Panc1 (cell line): Measurements from ENCODE around the gene IL10. TPM values are rescaled to one million over a fixed set of nuclear protein-coding genes. Genes with fewer than 3 reads are reported as not detected.
"Not testable (repeated sequence)": the region's sequence is repeated elsewhere in the genome, so short reads cannot be mapped to it uniquely, and the experiment has no call there.

ENCODE experiments used
- ATAC-seq: fragments of 200-7000 bp; cut with Tn5 transposase; 2 replicates; pipeline ENCODE4 v1.9.1; 2020; ENCODE audit warnings: mild to moderate bottlenecking, moderate library complexity
- BruUV-seq: library from RNA; stranded (reverse); fragments of 400-500 nt; replicated peaks from 2 replicates; lab custom pipeline; 2021; lab: Mats Ljungman, UMichigan
- CTCF ChIA-PET: fragments of 300-600 bp; sonication (Branson Sonifier 250); formaldehyde crosslinking; loops from one replicate; lab custom pipeline; 2022; ENCODE audit warnings: antibody characterized with exemption; lab: Charles Lee
- POLR2A ChIA-PET: fragments of 300-600 bp; sonication (Branson Sonifier 250); formaldehyde crosslinking; loops from one replicate; lab custom pipeline; 2022; ENCODE audit warnings: antibody characterized with exemption; lab: Charles Lee
- DNase-seq: peaks from one replicate; pipeline ENCODE4 v3.0.0-alpha.2; 2010; ENCODE audit warnings: low read depth, low spot score
- H3K27ac ChIP-seq: 2 replicates; pipeline ENCODE4 v1.5.1; 2011; ENCODE audit warnings: mild to moderate bottlenecking, low read length, inconsistent platforms
- H3K27me3 ChIP-seq: fragments of 200-500 bp; sonication (Bioruptor generic); 2 replicates; pipeline ENCODE4 v1.6.0; 2014; ENCODE audit warnings: low read length, inconsistent platforms; ENCODE audit not compliant: control insufficient read depth, insufficient read depth
- H3K36me3 ChIP-seq: fragments of 200-500 bp; sonication (Bioruptor generic); 2 replicates; pipeline ENCODE4 v1.5.1; 2014; ENCODE audit warnings: inconsistent platforms, mild to moderate bottlenecking, low read length, moderate library complexity; ENCODE audit not compliant: control insufficient read depth, insufficient read depth
- H3K4me1 ChIP-seq: 2 replicates; pipeline ENCODE4 v1.5.1; 2011; ENCODE audit warnings: inconsistent platforms, mild to moderate bottlenecking, low read length, moderate library complexity; ENCODE audit not compliant: control insufficient read depth, insufficient read depth
- H3K4me3 ChIP-seq, 2 experiments: 2 replicates each; pipeline ENCODE4 v1.5.1; 2011 to 2012; ENCODE audit warnings: low read depth in 2 of 2, low read length in 2 of 2, mild to moderate bottlenecking in 2 of 2, inconsistent platforms in 1 of 2, moderate library complexity in 1 of 2
- H3K9me3 ChIP-seq: fragments of 200-500 bp; sonication (Bioruptor generic); 2 replicates; pipeline ENCODE4 v1.5.1; 2014; ENCODE audit warnings: low read depth, mild to moderate bottlenecking, inconsistent platforms, low read length, moderate library complexity; ENCODE audit not compliant: control insufficient read depth, insufficient read depth
- POLR2AphosphoS5 ChIP-seq: IDR thresholded peaks from 2 replicates; pipeline ENCODE4 v1.6.1; 2012; ENCODE audit warnings: mild to moderate bottlenecking, low read depth, low read length, moderate library complexity
- SIN3A ChIP-seq: IDR thresholded peaks from 2 replicates; pipeline ENCODE4 v1.6.1; 2012; ENCODE audit warnings: low read depth, mild to moderate bottlenecking, low read length, moderate library complexity, borderline replicate concordance; ENCODE audit not compliant: insufficient read depth
- TCF7L2 ChIP-seq: IDR thresholded peaks from 2 replicates; pipeline ENCODE4 v1.6.1; 2011; ENCODE audit warnings: mild to moderate bottlenecking, low read depth, low read length, inconsistent platforms
- in situ Hi-C: cut with HindIII; loops from 2 replicates; pipeline ENCODE4 v1.10.0; 2016; ENCODE audit warnings: low sequenced_read_pairs, low pct_unique_long_range_greater_than_20kb
- intact Hi-C: fragments of 100-400 bp; cut with micrococcal nuclease; formaldehyde crosslinking; loops from one replicate; pipeline ENCODE4 v1.10.0; 2022; ENCODE audit not compliant: unreplicated experiment
- total RNA-seq: library from RNA; stranded (reverse); gene quantifications from one replicate; pipeline ENCODE4 v1.2.1, GENCODE V29; 2021; ENCODE audit not compliant: unreplicated experiment
- TF ChIP-seq, protein P1 (sequence below): fragments of 450-650 bp; IDR thresholded peaks from 2 replicates; pipeline ENCODE4 v1.5.1; 2017; ENCODE audit warnings: mild to moderate bottlenecking
- TF ChIP-seq, protein P2 (sequence below), 2 experiments: IDR thresholded peaks; 2 replicates each; pipeline ENCODE4 v1.6.1; 2011 to 2012; ENCODE audit warnings: low read depth in 2 of 2, control low read depth in 1 of 2, low read length in 1 of 2, mild to moderate bottlenecking in 1 of 2, moderate library complexity in 1 of 2; ENCODE audit not compliant: insufficient read depth in 1 of 2

IL10 gene
- total RNA-seq, 1 experiment from 2014 or later, result not detected

DNA sequence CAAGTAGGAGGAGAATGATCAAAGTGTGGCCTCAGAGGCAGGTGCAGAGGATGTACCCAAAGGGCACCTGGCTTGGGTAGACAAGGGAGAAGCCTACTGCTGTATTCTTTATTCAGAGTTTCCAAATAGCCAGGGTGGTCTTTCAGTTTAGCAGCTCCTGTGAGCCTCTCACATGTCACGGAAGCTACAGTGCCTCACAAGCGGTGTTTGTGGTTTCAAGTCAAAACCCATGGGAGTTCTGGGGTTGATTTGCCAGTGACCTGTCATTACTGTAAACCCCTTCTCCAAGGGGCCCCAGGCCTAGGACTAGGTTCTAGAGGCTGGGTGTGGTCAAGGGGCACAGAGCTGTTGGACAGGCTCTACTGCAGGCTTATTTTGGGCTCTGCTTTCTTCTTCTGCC is 10.2 kb upstream of the IL10 start:
- ChIA-PET POLR2A (no interaction called here), CTCF (no interaction called here)
- H3K9me3 ChIP-seq, result no peaks in the 10 kb centered on the region
- no peaks in the 10 kb centered on the region for H3K4me1 ChIP-seq
- peaks cover 5% of the 10 kb centered on the region for H3K27me3 ChIP-seq
- intact Hi-C loops, result no loop called here
- in situ Hi-C loops, result no loop called here
- no peaks in the 10 kb centered on the region for H3K36me3 ChIP-seq
- H3K27ac ChIP-seq, result no peak overlapping the region
- TF ChIP-seq, protein P1, sequence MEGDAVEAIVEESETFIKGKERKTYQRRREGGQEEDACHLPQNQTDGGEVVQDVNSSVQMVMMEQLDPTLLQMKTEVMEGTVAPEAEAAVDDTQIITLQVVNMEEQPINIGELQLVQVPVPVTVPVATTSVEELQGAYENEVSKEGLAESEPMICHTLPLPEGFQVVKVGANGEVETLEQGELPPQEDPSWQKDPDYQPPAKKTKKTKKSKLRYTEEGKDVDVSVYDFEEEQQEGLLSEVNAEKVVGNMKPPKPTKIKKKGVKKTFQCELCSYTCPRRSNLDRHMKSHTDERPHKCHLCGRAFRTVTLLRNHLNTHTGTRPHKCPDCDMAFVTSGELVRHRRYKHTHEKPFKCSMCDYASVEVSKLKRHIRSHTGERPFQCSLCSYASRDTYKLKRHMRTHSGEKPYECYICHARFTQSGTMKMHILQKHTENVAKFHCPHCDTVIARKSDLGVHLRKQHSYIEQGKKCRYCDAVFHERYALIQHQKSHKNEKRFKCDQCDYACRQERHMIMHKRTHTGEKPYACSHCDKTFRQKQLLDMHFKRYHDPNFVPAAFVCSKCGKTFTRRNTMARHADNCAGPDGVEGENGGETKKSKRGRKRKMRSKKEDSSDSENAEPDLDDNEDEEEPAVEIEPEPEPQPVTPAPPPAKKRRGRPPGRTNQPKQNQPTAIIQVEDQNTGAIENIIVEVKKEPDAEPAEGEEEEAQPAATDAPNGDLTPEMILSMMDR, result no peak
- TF ChIP-seq SIN3A (no peak), TCF7L2 (no peak), POLR2AphosphoS5 (no peak)
- TF ChIP-seq, protein P2, sequence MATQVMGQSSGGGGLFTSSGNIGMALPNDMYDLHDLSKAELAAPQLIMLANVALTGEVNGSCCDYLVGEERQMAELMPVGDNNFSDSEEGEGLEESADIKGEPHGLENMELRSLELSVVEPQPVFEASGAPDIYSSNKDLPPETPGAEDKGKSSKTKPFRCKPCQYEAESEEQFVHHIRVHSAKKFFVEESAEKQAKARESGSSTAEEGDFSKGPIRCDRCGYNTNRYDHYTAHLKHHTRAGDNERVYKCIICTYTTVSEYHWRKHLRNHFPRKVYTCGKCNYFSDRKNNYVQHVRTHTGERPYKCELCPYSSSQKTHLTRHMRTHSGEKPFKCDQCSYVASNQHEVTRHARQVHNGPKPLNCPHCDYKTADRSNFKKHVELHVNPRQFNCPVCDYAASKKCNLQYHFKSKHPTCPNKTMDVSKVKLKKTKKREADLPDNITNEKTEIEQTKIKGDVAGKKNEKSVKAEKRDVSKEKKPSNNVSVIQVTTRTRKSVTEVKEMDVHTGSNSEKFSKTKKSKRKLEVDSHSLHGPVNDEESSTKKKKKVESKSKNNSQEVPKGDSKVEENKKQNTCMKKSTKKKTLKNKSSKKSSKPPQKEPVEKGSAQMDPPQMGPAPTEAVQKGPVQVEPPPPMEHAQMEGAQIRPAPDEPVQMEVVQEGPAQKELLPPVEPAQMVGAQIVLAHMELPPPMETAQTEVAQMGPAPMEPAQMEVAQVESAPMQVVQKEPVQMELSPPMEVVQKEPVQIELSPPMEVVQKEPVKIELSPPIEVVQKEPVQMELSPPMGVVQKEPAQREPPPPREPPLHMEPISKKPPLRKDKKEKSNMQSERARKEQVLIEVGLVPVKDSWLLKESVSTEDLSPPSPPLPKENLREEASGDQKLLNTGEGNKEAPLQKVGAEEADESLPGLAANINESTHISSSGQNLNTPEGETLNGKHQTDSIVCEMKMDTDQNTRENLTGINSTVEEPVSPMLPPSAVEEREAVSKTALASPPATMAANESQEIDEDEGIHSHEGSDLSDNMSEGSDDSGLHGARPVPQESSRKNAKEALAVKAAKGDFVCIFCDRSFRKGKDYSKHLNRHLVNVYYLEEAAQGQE (IDR thresholded peaks at IDR 0.05; ENCODE audit: insufficient read depth in 1 of 2, low read depth in 2 of 2, low read length in 1 of 2), result no peak
- BruUV-seq, result no TSS peak
- H3K4me3 ChIP-seq, result no peak overlapping the region
- DNase-seq (no peak), ATAC-seq (no peak)

DNA sequence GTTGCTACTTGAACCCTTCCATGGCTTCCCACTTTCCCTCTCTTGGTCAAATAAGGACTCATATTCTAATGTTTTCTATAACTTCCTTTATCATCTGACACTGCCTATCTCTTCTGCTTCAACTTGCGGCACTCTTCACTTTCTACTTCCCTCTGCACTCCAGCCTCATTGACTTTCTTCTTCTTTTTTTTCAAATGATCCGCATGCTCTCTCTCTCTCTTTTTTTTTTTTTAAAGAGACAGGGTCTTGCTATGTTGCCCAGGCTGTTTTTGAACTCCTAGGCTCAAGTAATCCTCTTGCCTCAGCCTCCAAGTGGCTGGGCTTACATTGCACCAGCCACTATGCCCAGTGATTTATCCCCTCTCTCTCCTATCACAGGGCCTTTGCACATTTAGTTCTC is 7.3 kb upstream of the IL10 start:
- in situ Hi-C loops (no loop called here), intact Hi-C loops (no loop called here)
- Histone ChIP-seq H3K36me3 (no peaks in the 10 kb centered on the region), H3K9me3 (no peaks in the 10 kb centered on the region), H3K4me3 (no peak overlapping the region), H3K4me1 (no peaks in the 10 kb centered on the region), H3K27me3 (peaks cover 13% of the 10 kb centered on the region), H3K27ac (no peak overlapping the region)
- ChIA-PET POLR2A (no interaction called here), CTCF (no interaction called here)
- no peak for DNase-seq
- no peak for ATAC-seq
- no TSS peak for BruUV-seq
- TF ChIP-seq POLR2AphosphoS5 (no peak), SIN3A (no peak)

DNA sequence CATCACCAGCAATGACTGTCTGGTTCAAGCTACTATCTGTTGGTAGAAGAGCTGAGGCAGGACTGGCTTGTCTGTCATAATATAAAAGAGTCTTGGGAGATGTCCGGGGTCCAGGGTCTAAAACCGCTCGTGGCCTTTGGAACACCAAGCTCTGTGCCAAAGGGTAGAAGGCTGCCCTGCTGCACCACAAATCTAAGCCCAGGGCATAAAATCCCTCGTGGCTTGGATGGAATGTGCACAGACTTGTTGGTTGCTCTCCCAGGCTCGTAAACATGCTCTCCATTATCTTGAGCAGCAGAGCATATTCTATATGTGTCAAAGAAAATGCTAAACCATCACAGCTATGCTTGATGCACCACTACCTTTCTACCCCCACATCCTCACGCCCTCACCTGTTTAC is 6.6 kb upstream of the IL10 start:
- POLR2A ChIA-PET, BruUV-seq, CTCF ChIA-PET: not testable (repeated sequence)

More for the DNA sequence above, 6.6 kb upstream of the IL10 start:
- H3K9me3 ChIP-seq, H3K36me3 ChIP-seq, in situ Hi-C loops, H3K27ac ChIP-seq, H3K4me3 ChIP-seq, intact Hi-C loops, DNase-seq, H3K4me1 ChIP-seq, ATAC-seq: not testable (repeated sequence)
- H3K27me3 ChIP-seq, result peaks cover 13% of the 10 kb centered on the region
